Fibroblast of the conjunctiva (primary cell): ENCODE results near the gene ASB13.

ENCODE experiments used
- DNase-seq: peaks from one replicate; pipeline ENCODE4 v3.0.0-alpha.2; 2010; ENCODE audit warnings: low read depth

Gene ASB13

DNA sequence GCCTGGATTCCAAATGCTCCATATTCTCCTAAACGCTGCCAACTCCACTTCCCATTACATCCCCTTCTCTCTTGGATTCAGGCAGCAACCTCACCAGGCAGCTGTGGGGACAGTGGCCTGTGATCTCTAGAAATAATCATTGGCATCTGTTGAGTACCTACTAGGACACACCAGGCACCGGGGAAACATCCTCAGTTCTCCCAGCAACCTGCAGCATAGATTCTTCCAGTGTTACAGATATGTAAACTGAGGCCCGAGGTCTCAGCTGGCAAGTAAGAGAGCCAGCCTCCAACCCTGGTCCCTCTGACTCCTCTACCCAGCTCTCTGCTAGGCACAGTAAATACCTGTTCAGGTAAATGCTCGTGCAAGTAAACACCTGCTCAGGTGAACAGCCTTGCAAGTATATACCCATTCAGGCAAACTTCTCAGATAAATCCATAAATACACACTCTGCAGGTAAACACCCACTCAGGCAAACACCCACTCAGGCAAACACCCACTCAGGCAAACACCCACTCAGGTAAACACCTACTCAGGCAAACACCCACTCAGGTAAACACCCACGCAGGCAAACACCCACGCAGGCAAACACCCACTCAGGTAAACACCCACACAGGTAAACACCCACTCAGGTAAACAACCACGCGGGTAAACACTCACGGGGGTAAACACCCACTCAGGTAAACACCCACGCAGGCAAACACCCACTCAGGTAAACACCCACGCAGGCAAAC is 18.7 kb downstream of the ASB13 start:
- DNase-seq = no peak

DNA sequence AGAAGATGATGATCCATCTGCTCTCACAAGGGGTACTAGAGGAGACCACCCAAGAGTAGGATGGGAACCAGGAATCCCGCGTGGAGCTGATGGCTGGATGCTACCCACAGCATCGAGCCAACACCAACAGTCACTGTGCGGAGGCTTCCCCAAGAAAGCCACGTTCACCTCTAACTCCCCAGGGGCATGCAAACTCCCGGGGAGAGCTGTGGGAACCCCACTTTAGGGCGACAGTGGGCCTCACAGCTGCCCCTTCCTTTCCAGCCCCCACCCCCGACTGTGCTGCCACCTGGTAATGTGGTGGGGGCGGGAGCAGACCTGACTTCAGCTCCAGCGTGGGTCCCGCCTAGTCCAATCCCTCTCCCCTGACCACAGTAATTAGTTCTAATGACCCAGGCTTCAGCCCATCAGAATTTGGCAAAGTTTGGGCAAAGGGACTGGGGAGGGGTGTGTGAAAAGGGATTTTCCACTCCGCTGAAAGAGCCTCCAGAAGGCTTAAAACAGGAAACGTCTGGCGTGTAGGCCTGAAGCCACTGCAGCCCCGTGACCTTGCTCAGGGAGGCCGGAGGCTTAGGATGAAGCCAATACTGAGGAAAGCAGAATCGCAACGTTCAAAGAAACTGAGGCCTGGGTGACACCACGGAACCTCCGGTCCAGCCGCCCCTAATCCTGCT is 20.3 kb downstream of the ASB13 start:
- no peak for DNase-seq

DNA sequence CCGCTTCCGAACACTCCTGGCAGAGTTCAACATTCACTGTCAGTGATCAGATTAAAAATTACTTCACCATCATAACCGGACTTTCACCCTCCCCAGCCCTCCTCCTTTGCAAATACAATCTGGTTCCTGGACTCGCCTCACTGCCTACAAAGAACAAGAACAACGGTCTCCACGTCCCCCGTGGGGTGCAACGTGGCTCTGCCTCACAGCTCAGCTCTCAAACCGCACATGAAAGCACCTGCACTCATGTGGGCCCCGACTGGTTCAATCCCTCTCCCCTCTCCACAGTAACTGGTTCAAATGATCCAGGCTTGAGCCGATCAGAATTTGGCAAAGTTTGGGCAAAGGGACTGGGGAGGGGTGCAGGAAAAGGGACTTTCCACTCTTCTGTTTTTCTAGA is 21.0 kb downstream of the ASB13 start:
- no peak for DNase-seq

DNA sequence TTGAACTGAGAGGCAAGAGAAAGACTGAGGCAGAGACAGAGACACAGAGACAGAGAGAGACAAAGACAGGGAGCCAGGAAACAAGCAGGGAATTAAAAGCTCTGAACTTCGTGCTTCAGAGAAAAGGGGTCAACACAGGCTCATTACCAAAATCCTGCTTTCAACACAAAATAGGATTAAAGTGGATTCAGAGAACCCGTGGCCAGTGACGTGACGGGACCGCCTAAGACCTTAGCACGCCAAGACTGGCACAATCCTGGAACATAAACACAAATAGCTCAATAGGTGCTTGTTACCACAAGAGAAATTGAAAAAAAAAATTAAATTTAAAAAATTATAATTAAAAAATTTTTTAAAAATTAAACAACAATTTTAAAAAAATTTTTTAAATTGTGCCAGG is 21.5 kb downstream of the ASB13 start:
- DNase-seq = no peak

DNA sequence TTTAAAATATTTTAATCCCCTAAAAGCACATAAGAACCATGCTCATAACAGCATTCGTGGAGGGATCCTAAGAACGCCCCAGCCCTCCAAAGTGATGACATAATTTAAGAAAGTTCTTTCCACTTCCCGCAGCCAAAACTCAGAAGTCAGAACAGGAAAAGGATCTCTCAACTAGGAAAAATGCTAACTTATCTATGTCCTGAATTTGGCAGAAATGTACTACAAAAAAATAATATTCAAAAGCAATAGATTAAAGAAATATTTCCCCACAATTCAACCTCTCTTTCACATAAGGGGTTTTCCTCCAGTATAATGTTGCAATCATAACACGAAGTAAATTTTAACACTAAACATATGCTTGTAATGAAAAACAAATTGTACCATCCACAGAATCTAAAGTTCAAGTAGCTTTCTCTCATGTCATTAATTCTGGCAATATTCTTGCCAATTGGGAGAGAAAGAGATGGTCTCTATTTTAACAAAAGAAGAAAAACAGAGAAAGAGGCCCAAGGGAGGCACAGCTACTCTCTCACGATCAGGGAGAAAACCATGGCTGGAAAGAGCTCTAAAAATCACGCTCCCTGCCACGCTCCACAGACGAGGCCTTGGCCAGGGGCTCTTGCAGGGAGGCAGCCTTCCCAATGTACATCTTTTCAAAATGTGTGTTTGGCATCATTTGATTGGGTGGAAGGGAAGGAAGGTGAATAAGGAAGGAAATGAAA is 22.9 kb downstream of the ASB13 start:
- DNase-seq = no peak

DNA sequence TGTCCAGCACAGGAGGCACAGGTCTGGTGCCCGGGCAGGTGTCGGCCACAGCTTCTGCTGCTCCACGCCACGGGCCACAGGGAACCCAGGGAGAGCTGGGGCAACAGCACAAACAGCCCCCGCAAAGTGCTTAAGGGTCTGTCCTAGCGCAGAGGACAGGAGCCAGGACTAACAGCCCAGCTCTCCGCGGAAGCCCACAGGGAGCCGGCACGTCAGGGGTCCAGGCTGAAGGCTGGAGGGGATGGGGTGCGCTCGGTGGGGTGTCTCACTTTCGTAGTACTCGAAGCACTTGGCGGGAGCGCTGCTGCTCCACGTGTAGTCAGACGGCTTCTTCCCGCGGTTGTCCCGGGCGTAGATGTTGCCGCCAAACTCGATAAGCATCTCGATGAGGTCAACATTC is 24.9 kb downstream of the ASB13 start:
- no peak for DNase-seq

DNA sequence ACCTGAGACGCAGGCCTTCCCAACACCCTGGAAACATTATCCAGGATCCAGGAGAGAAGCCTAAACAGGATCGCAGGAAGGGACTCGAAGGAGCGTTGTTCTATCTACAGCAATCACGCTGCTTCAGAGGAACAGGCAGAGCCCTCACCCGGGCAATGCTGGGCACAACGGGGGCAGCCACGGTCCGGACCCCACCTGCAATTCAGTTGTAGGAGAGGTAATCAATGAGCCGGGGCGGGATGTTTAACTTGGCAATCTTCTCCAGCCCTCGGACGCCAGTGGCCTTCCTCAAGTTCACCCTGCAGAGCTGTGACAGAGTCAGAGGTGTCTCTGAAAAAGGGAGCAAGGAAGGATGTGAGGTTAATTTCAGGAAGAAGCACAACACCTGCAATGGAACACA is 25.9 kb downstream of the ASB13 start:
- DNase-seq = no peak

DNA sequence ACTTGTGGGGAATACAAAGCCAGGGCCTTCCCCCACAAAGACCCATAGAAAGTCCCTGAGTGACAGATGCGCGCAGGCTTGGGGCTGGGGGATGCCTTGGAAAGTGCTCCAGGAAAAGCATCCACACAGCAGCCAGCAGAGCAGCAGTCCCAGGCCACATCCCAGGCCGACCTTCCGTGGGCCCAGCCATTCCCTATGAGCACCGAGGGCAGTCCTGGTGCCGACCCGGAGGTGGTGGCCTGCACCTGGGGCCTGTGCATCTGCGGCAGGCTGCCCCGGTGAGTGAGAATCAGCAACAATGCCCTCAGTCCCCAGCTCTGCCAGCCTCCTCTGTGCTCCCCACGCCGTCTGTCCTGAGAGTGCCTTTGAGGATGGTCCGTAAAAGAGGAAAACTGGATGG is 26.4 kb downstream of the ASB13 start:
- DNase-seq = no peak

DNA sequence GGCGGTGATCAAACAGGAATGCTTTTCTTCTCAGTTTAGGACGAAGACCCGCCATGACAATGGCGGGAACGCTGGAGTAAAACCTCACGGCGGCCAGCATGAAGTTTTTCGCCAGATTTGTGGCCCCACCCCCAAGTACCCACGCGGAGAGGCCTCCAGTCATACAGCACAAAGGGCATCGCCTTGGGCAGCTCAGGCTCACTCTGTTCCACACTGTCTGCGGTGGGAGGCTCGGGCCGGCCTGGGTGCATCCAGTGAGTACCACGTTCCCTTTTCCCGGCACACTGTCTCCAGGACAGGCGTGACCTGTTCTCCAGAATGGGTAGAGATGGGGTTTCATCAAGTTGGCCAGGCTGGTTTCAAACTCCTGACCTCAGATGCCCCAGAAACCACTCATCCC is 27.3 kb downstream of the ASB13 start:
- DNase-seq = no peak

DNA sequence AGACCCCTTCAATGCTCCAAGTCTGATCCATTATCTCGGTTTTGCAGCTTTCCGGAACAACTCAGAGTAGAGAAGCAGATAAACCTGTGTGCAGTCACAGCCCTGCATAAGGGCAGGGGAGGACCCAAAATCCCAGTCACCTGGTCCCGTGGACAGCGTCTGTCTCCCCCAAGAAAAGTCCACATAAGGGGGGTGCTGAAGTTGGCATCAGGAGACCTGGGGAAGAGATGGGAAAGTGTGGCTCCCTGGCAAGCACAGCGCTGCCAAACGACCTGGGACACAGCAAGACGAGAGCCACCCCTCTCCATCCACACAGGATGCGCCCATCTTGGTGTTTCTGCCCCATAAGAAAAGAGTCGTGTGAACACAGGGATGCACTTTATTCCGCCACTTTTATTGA is 27.9 kb downstream of the ASB13 start:
- DNase-seq = no peak

DNA sequence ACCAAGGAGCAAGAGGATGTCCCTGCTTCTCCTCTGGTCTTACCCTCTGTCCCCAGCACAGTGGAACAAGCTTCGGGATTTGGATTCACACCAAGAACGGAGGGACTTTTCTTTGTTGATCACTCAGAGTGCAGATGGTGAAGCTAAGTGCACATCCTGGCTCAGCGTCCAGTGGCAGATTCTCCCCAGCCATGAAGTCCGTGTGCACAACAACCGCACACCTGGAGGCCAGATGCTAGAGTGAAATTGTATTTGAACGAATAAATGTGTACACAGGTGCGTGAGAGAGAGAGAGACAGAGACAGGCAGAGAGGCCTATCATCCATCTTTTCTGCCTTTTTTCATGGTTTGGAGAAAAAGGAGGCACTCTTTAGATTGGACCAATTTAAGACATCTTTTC is 31.5 kb downstream of the ASB13 start:
- DNase-seq = no peak

DNA sequence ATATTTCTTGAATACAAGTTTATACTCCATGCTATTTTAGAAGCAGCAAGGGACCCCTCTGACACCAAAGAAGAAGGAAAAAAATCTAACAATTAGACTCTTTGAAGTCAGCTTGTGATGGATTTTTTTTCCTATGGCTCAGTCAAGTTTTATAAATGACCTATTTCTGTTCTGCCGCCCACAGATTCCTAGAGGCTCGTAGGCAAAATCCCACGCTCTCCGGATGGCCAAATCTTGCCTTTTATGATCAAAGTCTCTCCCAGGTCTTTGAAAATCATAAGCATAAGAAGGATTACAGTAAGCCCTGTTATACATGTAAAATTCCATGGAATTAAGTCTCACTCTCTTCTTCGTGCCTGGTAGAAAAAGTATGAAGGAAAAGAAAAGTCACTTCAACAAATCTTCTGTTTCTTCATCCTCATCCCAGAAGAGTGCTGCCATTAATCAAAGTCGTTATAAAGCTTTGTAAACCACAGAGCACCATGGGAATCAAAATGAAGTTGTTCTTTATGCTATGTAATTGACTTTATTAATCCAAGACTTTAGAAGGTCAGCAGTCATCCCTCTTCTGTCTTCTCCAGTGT is 33.1 kb downstream of the ASB13 start:
- no peak for DNase-seq

DNA sequence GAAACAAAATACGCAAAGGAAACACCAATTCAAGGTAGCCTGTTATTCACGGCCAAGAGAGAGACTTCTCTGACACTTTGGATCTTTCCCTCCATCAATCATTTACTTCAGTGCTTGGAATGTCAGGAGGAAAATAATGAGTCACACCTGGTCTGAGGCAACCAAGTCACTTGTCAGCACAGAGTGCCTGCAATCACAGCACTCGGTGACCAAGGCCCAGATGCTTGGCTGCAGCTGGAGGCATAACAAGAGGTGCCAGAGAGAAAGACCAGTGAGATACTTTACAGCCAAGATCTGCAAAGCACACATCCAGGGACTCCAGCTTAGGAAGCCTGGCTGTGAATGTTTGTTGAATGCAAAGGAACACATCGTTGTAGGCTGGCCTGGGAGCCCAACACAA is 33.9 kb downstream of the ASB13 start:
- DNase-seq = no peak

DNA sequence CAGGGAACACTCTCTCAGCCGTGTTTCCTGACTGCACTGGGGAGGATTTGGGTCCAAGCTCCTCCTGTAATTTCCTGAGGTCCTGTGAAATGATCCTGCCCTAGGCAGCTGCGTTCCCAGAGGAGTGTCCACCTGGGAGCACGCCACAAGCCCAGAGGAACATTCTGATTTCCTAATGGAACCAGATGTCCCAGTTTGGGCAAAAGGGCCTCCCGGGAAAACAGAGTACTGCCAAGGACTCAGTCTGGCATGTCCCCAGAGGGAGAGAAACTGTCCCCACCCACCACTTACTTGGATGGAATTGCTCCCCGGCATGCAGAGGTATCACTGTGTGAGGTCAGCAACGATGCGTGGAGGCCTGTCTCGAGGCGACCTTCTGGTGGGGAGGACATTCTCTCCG is 34.5 kb downstream of the ASB13 start:
- no peak for DNase-seq

DNA sequence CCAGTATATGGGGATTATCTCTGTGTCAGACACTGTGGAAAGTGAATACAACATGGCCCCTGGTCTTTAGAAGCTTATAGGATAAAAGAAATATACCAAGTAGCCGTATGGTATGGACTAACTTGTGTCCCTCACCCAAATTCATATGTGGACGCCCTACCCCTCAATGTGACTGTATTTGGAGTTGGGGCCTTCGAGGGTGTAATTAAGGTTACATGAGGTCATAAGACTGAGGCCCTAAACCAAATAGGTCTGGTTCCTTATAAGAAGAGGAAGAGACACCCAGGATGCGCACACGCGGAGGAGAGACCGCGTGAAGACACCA is 36.3 kb downstream of the ASB13 start:
- DNase-seq = no peak

DNA sequence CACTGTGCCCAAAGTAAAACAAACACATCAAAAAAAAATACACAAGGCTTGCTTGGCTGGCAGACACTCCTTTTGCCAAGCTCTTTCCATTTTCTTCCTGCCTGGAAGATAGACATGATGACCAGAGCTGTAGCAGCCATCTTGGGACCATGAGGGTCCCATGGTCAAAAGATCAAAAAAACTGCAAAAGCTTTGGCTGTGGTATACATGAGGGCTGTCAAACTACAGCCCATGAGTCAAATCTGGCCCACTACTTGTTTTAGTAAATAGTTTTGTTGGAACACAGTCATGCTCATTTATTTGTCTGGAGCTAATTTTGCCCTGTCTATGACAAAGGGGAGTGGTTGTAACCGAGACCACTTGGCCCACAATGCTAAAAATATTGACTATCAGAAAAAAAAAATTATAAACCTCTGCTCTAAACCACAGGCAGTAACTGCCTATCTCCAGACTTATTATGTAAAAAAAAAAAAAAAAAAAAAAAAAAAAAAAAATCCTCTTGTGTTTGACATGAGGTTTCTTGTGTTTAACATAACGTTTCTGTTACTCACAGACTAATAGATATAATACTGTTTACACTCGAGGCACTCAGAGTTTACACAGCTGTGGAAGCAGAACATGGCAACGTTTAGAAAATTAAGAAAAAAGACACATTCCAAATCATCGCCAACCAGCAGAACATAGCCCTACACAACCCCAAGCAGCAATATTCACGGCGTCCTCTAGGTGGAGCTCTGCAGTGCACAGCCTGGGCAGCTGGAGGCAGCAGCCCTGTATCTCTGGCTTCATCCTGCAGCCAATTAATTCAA is 36.9 kb downstream of the ASB13 start:
- DNase-seq = peak; percentile 82

DNA sequence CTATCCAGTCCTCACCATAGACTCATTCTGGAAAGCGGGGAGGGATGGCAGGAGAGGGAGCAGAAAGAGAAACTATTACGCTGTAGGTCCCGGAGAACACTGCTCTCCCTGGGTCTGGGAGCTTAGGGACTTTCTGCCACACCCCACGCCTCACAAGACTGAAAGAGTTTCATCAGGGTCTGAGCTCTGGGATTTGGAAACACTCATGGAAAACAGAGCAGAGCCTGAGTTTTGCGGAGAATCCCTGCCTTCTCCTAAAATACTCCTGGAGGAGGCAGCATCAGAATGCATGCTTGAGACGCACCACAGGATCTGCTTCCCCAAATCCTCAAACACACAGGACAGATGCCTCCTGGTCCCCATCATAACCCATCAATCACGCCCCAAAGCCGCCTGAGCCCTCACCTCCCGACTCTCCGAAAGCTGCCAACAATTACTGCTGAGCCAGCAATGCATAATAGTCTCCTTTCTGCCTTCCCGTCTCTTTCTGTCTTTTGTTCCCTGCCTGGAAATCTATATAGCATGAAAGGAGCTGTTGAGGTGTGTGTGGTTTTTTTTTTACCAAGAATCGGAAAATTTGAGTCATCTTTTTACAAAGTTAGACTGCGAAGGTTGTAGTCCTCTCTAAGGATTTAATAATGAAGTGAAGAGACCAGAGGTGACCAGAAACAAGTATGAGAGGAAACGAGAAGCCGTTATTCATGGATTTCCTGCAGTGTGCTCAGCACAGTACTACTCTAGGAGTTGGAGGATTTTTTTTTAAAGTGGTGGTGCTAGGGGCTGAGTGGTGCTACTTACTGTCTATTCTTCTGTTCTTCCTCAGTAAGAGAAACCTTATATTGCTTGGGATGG is 37.7 kb downstream of the ASB13 start:
- DNase-seq = no peak

DNA sequence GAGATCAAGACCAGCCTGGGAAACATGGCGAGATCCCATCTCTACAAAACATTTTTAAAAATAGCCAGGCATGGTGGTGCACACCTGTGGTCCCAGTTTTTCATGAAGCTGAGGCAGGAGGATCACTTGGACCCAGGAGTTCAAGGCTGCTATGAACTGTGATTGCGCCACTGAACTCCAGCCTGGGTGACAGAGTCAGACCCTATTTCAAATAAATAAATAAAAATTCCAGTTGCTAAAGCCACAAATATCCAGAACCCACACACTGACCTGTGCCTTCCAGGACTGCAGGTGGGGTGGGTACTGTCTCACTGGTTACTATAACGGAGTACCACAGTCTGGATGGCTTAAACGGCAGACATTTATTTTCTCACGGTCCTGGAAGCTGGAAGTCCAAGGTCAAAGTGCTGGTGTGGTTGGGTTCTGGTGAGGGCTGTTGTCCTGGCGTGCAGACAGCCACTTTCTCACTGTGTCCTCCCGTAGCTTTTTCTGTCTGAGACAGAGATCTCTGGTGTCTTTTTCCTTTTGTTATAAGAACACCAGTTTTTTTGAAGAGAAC is 38.8 kb downstream of the ASB13 start:
- DNase-seq = no peak

DNA sequence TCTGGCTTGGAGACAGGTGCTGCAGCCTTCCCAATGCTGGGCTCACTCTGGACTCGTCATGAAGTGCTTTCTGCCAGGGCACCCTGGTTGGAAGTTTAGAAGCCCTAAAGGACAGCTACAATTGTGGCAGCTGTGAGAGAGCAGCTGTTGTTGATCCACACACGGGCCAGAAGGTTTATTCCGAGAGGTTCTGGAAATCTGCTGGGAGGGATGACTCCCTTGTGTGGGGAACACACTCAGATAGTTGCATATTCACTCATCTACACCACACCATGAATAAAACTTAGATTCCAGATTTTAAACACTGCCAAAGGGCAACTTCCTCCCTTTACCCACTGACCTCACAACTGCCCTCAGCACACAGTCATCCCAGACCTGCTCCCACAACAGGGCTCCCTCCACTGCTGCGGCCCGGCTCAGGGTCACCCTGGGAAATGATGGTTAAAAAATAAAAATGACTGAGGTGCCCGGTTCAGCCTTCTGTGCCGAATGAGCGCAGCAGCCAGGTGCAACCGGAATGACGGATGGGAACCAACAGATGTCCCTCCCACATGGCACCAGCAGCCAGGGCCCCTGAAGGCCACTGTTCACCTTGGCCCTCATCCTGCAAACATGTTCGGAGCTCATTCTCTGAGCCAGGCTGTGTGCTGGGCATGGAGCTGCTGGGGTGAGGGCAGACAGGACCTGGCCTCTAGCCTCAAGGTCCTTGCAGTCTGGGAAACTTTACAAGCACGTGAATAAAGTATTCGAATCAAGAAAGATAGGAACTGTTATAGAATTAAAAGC is 40.2 kb downstream of the ASB13 start:
- no peak for DNase-seq

DNA sequence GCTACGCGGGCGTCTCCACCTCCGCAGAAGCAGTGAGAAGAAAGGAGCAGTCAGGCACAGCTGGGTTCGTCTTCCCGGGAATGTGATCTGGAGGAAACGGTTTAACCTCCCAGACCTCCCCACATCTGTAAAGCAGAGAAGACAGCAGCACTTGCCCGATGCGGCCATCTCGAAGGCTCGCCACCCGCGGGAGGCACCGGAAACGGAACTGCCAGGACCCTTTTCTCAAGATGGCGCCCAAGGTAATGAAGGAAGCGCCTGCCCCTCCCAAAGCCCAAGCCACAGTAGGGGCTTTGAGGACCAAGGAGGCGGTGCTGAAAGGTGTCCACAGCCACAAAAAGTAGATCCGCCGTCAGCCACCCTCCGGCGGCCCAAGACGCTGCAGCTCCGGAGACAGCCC is 41.7 kb downstream of the ASB13 start:
- DNase-seq = no peak
